ENCODE measurements around the gene LRP8. TPM values are rescaled to one million over a fixed set of nuclear protein-coding genes. Genes with fewer than 3 reads are reported as not detected.

LRP8 gene
- 10 to 100 TPM; 11.4 to 11.7 TPM for total RNA-seq
- polyA plus RNA-seq: 1 to 10 TPM in 2 of 3 donors, under 1 TPM in 1; 0.75 to 1.4 (median 1.3) TPM
- total RNA-seq: 7.3 to 195 (median 52.3) reads per million in 6 experiments

DNA sequence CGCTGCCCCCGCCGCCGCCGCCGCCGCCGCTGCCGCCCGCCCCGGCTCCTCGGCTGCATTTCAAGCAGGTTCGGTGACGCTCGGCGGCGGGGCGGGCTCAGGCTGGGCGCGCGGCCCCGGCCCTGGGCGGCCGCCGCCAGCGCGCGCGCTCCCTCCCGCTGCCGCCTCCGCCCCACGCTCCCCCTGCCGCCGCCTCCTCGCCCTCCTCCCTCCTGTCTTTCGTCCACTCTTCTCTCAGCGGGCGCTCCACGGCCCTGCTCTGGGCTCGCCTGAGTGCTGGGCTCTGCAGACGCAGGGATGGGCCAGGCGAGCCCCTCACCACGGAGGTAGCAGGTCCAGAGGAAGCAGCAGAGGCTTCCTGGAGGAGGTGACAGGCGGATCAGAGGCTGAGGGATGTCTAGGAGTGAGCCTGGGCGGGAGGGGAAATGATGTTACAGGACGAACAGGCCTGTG lies at the start of gene LRP8:
TSS of gene LRP8 (minus strand) at position 62 of the 453 bp plus-strand sequence. CDS start 158 bp downstream, outside the sequence.
- H3K9me3 Mint-ChIP-seq: no peaks in the 10 kb centered on the region
- peak within 1 kb of the TSS; percentile 72 to 96 (median 86) for H3K27ac Mint-ChIP-seq
- no peaks in the 10 kb centered on the region for H3K27me3 Mint-ChIP-seq
- H3K4me3 Mint-ChIP-seq: peak within 1 kb of the TSS; percentile 92 to 98 (median 95)
- DNase-seq (peak; percentile 53 to 85 (median 70)), ATAC-seq (peak; percentile 43 to 52)
- peaks cover 9 to 25% (median 14%) of the 10 kb centered on the region in 4 donors for H3K4me1 Mint-ChIP-seq
- POLR2A ChIA-PET: interaction anchor here (1.2 kb wide), 1 partner anchor 86 kb away, joined by 3 read pairs; no protein-coding TSS in a partner anchor
- H3K36me3 Mint-ChIP-seq: no peaks in the 10 kb centered on the region

DNA sequence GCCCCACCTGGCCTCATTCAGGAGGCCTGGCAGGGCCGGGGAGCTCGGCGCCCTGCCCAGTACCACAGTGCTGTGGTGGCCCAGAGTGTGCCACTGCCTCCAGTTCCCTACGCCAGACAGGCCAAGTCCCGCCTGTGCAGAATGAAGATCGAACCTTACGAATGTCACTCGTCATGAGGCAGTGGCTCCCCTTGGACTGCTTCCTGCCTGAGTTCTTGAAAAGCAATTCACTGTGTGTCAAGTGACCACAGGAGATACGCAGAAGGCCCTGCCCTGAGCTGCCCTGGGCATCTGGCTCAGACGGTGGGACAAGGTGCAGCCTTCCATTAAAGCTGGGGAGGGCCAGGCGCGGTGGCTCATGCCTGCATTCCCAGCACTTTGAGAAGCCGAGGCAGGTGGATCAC lies 49.6 kb upstream of the LRP8 start:
- Mint-ChIP-seq H3K9me3 (no peaks in the 10 kb centered on the region), H3K4me1 (no peaks in the 10 kb centered on the region), H3K27me3 (peaks cover 0 to 6% (median 2%) of the 10 kb centered on the region in 5 donors), H3K4me3 (no peak overlapping the region), H3K27ac (no peak overlapping the region), H3K36me3 (no peaks in the 10 kb centered on the region)
- DNase-seq (no peak), ATAC-seq (no peak)
- POLR2A ChIA-PET: interaction anchor here (0.7 kb wide), 1 partner anchor 615 kb away, joined by 6 read pairs; no protein-coding TSS in a partner anchor

DNA sequence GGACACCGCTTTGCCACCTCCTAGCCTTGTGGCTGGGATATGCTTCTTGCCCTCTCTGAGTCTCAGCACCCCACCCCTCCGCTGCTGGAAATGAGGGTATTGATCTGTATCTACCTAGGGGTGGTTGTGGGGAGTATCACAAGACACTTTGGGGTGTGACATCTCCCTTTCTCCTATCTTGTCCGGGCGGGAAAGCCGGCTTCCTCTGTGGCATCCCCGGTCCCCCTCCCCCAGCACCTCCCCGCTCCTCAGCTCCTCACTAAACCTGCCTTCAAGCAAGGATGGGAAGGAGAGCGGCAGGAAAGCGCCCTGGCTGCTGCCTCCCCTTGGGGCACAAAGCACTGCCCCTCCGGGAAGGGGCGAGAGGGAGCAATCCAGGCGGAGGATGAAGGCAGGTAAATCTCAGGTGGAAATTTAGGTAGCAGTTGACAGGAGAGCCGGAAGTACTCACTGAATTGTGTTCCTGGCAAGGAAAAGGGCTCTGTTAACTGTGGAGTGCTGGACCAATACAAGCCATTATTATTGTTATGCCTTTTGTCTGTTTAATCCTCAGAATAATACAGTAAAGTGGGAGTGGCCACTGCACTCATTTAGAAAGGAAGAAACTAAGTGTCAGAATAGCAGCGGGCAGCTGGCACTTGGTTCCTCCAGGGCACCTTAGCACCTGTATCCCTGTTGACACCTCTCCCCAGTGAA lies 49.0 kb upstream of the LRP8 start:
- Mint-ChIP-seq H3K36me3 (no peaks in the 10 kb centered on the region), H3K9me3 (no peaks in the 10 kb centered on the region), H3K4me3 (no peak overlapping the region), H3K27ac (no peak overlapping the region), H3K27me3 (peaks cover 0 to 6% (median 2%) of the 10 kb centered on the region in 5 donors), H3K4me1 (no peaks in the 10 kb centered on the region)
- ATAC-seq: no peak
- no peak for DNase-seq
- POLR2A ChIA-PET: no interaction called here

DNA sequence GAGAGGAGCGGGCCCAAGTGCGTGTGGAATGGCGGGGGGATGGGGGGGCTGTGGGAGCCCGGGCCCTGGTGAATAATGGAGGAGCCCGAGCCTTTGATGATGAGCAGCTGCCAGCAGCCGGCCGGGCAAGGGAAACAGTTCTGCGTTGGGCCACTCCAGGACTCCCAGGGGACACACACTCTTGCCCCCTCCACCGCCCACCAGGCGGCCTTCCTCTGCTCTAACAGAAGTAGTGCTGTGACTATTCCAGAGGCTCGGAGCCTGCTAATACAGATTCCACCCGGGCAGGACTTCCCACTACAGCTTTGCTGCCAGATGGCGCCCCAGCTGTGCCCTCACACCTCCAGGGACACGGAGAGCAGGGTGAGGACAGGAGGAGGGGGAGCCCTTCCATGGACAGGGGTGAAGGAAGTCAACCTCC lies 48.2 kb upstream of the LRP8 start:
- Mint-ChIP-seq H3K4me1 (no peaks in the 10 kb centered on the region), H3K36me3 (no peaks in the 10 kb centered on the region), H3K27ac (no peak overlapping the region), H3K9me3 (no peaks in the 10 kb centered on the region), H3K4me3 (no peak overlapping the region), H3K27me3 (peaks cover 0 to 2% (median 1%) of the 10 kb centered on the region in 5 donors)
- no peak for ATAC-seq
- no peak for DNase-seq
- POLR2A ChIA-PET: interaction anchor here (0.7 kb wide), 1 partner anchor 946 kb away, joined by 3 read pairs; no protein-coding TSS in a partner anchor

DNA sequence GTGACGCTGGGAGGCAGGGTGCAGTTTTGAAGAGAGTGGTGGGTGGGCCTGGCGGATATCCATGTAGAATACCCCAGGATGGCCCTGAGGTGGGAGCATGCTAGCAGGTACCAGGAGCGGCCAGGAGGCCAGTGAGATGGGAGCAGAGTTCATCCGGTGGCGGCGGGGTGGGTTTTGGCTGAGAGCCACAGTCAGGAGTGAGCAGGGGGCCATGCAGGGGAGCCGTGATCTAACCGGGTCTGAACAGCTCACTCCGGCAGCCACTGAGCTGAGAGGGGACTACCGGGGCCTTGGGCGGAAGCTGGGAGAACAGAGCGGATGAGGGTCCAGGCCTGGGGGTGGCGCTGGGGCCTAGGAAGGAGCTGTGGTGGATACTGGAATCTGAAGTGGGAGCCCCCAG lies 47.6 kb upstream of the LRP8 start:
- Mint-ChIP-seq H3K4me1 (no peaks in the 10 kb centered on the region), H3K4me3 (no peak overlapping the region), H3K9me3 (no peaks in the 10 kb centered on the region), H3K27ac (no peak overlapping the region), H3K36me3 (no peaks in the 10 kb centered on the region), H3K27me3 (peaks cover 0 to 2% (median 0%) of the 10 kb centered on the region in 5 donors)
- ATAC-seq (no peak), DNase-seq (no peak)
- POLR2A ChIA-PET: interaction anchor here (0.7 kb wide), 1 partner anchor 945 kb away, joined by 3 read pairs; no protein-coding TSS in a partner anchor

DNA sequence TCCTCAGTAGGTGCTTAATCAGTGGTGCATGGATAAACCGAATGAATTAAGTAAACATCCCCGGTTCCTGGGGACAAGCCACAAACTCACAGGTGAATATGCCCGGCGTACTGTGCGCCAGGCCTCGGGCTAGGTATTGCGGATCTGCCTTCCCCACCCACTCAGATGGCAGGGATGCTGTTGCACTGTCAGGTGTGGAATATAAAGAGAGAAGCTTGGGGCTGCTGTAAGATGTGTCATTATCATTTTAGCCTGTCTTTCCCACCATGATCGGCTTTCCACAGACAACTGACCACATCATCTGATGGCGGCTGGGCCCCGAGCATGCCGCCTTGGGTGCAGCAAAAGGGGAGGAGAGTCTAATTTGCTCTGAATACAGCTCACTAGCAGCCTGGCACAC lies 45.4 kb upstream of the LRP8 start:
- H3K4me1 Mint-ChIP-seq: peaks cover 4 to 10% (median 7%) of the 10 kb centered on the region in 4 donors
- POLR2A ChIA-PET: no interaction called here
- H3K36me3 Mint-ChIP-seq: no peaks in the 10 kb centered on the region
- H3K4me3 Mint-ChIP-seq: no peak overlapping the region
- ATAC-seq: no peak
- no peaks in the 10 kb centered on the region for H3K9me3 Mint-ChIP-seq
- H3K27me3 Mint-ChIP-seq: peaks cover 0 to 2% (median 0%) of the 10 kb centered on the region in 5 donors
- DNase-seq: peak in 1 of 10 donors; percentile 2
- H3K27ac Mint-ChIP-seq: no peak overlapping the region

DNA sequence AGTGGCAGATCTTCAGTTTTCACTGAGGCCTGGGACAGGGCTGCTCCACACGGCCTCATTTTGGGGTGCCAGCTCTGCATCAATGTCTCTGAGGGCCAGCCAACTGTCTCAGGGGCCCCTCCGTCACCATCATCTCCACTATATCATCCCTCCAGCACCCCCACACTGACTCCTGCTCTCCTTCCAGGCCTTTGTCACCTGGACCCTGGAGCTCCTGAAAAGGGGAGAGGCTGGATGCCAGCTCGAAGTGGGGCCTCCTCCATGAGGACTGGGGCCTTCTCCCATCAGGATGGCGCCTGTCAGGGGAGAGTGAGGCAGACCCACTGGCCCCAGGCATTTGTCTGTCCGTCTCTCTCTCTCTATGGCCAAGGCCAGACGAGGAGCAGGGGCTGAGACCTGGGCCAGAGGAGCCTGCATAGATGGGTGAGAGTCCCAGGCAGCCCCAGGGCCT lies 44.7 kb upstream of the LRP8 start:
- no peaks in the 10 kb centered on the region for H3K36me3 Mint-ChIP-seq
- H3K27ac Mint-ChIP-seq: peak overlapping the region in 2 of 10 donors; percentile 4 to 65
- POLR2A ChIA-PET: interaction anchor here (1.1 kb wide), 1 partner anchor 8 kb away, joined by 3 read pairs; no protein-coding TSS in a partner anchor
- no peak overlapping the region for H3K4me3 Mint-ChIP-seq
- no peaks in the 10 kb centered on the region for H3K9me3 Mint-ChIP-seq
- ATAC-seq (no peak), DNase-seq (peak in 1 of 10 donors; percentile 13)
- peaks cover 12 to 17% (median 14%) of the 10 kb centered on the region in 4 donors for H3K4me1 Mint-ChIP-seq
- peaks cover 0 to 2% (median 0%) of the 10 kb centered on the region in 5 donors for H3K27me3 Mint-ChIP-seq

DNA sequence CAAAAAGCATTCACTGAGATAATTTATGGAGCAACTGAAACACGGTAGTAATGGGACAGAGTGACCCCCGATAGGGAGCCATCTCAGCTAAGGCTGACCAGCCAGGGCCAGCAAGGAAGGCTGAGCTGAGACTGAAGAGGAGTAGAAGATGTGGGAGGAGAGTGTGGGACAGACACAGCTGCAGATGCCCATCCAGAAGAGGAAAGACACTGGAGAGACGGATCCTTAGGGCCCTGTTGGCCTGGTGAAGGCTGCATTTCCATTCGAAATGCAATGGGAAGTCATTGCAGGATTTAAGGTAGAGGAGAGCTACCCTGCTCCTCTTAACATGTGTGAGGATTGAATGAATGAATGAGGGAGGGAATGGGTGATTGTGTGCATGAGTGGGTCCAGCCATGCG lies 44.0 kb upstream of the LRP8 start:
- Mint-ChIP-seq H3K9me3 (no peaks in the 10 kb centered on the region), H3K4me1 (peaks cover 12 to 24% (median 18%) of the 10 kb centered on the region in 4 donors), H3K4me3 (no peak overlapping the region), H3K27me3 (peaks cover 0 to 2% (median 0%) of the 10 kb centered on the region in 5 donors), H3K27ac (peak overlapping the region in 3 of 10 donors; percentile 4 to 73 (median 65)), H3K36me3 (no peaks in the 10 kb centered on the region)
- POLR2A ChIA-PET: interaction anchor here (1.1 kb wide), 1 partner anchor 9 kb away, joined by 3 read pairs; no protein-coding TSS in a partner anchor
- ATAC-seq: no peak
- no peak for DNase-seq

DNA sequence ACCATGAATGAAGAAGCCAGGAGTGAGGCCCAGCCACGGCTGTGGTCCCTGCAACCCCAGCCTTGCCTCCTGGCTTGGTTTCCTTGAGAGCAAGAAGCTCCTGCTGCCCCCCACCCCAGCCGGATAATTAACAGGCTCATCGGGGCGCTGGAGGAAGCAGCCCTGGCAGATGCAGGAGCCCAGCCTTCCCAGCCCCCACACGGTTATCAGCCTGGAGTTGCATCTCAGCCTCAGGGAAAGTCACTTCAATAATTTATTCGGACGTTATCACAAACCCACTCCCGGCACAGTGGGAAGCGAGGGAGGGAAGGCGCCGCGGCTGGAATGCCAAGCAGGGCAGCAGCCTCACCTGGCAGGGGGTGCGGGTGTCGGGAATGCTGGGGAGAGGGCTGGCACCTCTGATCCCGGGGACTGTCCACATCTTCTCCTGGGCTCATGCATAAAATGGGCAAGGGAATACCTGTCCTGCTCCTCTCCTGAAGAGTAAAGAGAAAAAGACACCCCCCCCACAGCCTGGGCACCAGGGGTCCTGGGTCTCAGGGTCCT lies 43.3 kb upstream of the LRP8 start:
- Mint-ChIP-seq H3K4me3 (no peak overlapping the region), H3K36me3 (no peaks in the 10 kb centered on the region), H3K27ac (peak overlapping the region in 1 of 10 donors; percentile 24), H3K4me1 (peaks cover 12 to 28% (median 21%) of the 10 kb centered on the region in 4 donors), H3K9me3 (no peaks in the 10 kb centered on the region), H3K27me3 (peaks cover 0 to 2% (median 0%) of the 10 kb centered on the region in 5 donors)
- peak in 1 of 10 donors; percentile 13 for DNase-seq
- no peak for ATAC-seq
- POLR2A ChIA-PET: interaction anchor here (1.1 kb wide), 1 partner anchor 9 kb away, joined by 3 read pairs; no protein-coding TSS in a partner anchor

DNA sequence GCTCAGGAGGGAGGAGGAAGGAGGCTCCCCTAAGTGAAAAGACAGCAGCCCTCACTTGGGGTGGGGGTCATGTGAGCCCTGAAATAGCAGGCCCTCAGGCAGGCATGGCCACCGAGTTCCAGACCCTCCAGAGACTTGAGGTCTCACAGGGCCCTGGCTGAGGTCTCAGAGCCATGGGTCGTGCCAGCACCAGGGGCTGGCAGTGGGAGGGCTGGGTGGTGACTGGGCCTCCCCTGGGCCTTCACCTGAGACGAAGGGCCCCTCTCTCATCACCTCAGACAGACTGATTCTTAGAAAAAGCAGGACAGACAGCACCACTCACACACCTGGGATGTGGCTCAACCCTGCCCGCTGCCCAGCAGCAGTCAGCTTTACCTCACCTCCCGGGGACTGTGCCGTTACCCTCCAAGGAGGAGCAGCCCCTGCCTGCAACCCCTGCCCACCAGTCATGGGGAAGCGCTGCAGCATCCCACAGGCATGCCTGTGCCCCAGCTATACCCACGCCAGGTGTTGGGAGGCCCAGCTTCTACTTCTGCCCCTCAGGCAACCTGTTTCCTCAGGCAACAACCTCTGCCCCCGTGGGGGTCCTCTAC lies 42.6 kb upstream of the LRP8 start:
- ATAC-seq: no peak
- POLR2A ChIA-PET: no interaction called here
- H3K27ac Mint-ChIP-seq: no peak overlapping the region
- peak in 1 of 10 donors; percentile 15 for DNase-seq
- H3K27me3 Mint-ChIP-seq: peaks cover 0 to 2% (median 0%) of the 10 kb centered on the region in 5 donors
- H3K36me3 Mint-ChIP-seq: no peaks in the 10 kb centered on the region
- H3K4me3 Mint-ChIP-seq: no peak overlapping the region
- H3K9me3 Mint-ChIP-seq: no peaks in the 10 kb centered on the region
- H3K4me1 Mint-ChIP-seq: peaks cover 13 to 34% (median 24%) of the 10 kb centered on the region in 4 donors

DNA sequence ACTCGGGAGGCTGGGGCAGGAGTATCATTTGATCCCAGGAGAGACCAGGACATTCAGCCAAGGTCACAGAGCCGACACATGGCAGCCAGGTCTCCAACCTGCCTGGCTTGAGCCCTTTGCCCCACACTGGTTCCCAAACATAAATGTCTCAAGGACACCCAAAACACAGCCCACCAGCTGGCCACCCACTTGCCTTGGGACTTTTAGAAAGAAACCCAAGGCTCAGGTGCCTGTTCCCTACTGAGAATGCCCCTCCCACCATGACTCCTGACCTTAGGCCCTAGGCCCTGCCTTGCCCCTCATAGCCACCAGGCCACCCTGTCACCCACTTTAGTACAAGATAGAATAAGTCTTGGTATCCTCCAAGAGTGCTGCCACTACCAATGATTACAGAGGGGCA lies 41.9 kb upstream of the LRP8 start:
- POLR2A ChIA-PET: no interaction called here
- Mint-ChIP-seq H3K27ac (peak overlapping the region in 1 of 10 donors; percentile 28), H3K27me3 (no peaks in the 10 kb centered on the region), H3K9me3 (no peaks in the 10 kb centered on the region), H3K4me1 (peaks cover 14 to 37% (median 26%) of the 10 kb centered on the region in 4 donors), H3K36me3 (no peaks in the 10 kb centered on the region), H3K4me3 (no peak overlapping the region)
- no peak for ATAC-seq
- DNase-seq: peak in 1 of 10 donors; percentile 3

DNA sequence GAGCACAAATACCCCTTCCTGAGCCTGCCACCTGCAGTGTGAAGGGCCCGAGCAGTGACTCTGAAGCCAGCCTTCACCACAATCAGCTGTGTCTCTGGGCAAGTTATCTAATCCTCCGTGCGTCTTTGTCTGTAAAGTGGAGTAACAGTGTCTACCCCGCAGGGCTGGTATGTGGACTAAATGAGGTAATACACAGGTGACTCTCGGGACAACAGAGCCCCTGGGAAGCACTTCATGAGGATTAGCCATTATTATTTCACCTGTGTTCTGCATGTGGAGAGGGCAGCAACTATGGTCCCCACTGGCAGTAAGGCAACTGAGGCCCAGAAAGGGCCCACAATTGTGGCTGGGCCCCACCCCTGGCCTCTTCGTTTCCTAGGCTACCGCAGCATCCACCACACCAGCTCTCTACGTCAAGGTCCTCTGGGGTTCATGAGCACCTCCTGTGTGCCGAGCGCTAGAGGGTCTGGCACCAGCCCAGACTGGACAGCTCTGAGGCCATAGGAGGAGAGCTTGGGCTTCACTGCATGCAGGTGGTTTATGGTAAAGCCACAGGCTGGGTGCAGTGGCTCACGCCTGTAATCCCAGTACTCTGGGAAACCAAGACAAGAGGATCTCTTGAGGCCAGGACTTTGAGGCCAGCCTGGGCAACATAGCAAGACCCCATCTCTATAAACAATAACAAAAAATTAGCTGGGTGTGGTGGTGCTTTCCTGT lies 41.3 kb upstream of the LRP8 start:
- H3K36me3 Mint-ChIP-seq: no peaks in the 10 kb centered on the region
- peak overlapping the region in 7 of 10 donors; percentile 4 to 71 (median 22) for H3K27ac Mint-ChIP-seq
- peaks cover 14 to 38% (median 26%) of the 10 kb centered on the region in 4 donors for H3K4me1 Mint-ChIP-seq
- no peaks in the 10 kb centered on the region for H3K27me3 Mint-ChIP-seq
- DNase-seq: no peak
- POLR2A ChIA-PET: no interaction called here
- no peaks in the 10 kb centered on the region for H3K9me3 Mint-ChIP-seq
- no peak for ATAC-seq
- peak overlapping the region in 2 of 10 donors; percentile 23 to 80 for H3K4me3 Mint-ChIP-seq

Measured in naive thymus-derived CD8-positive, alpha-beta T cell (primary cell).